Skeletal muscle satellite cell (primary cell): ENCODE data around the gene CYS1.
"Not testable (repeated sequence)": the region's sequence is repeated elsewhere in the genome, so short reads cannot be mapped to it uniquely, and the experiment has no call there.

Experiments
- H3K27me3 ChIP-seq: 2 replicates; pipeline ENCODE4 v1.7.0; 2013; ENCODE audit warnings: low read length; ENCODE audit not compliant: control insufficient read depth, insufficient read depth
- H3K36me3 ChIP-seq: 2 replicates; pipeline ENCODE4 v1.7.0; 2013; ENCODE audit warnings: mild to moderate bottlenecking, control low read depth, low read length; ENCODE audit not compliant: insufficient read depth
- H3K4me1 ChIP-seq: 2 replicates; pipeline ENCODE4 v1.7.0; 2013; ENCODE audit warnings: low read length; ENCODE audit not compliant: control insufficient read depth, insufficient read depth
- H3K4me2 ChIP-seq: 2 replicates; pipeline ENCODE4 v1.7.0; 2013; ENCODE audit warnings: mild to moderate bottlenecking, low read length
- H3K4me3 ChIP-seq: 2 replicates; pipeline ENCODE4 v1.7.0; 2013; ENCODE audit warnings: low read length
- H3K9ac ChIP-seq: 2 replicates; pipeline ENCODE4 v1.7.0; 2013; ENCODE audit warnings: mild to moderate bottlenecking, low read depth, low read length, moderate library complexity
- H3K9me3 ChIP-seq: replicated peaks from 2 replicates; pipeline ENCODE4 v1.7.0; 2013; ENCODE audit warnings: mild to moderate bottlenecking, control low read depth, low read length

CYS1 gene

GRCh38 chr2:10031886-10032745, 48.1 kb downstream of the CYS1 start:
- no peaks in the 10 kb centered on the region for H3K36me3 ChIP-seq
- H3K4me2 ChIP-seq, result no peak overlapping the region
- no peak overlapping the region for H3K4me3 ChIP-seq
- H3K9me3 ChIP-seq, result no peaks in the 10 kb centered on the region
- H3K9ac ChIP-seq, result no peak overlapping the region
- H3K27me3 ChIP-seq, result no peaks in the 10 kb centered on the region
- peaks cover 15% of the 10 kb centered on the region for H3K4me1 ChIP-seq

GRCh38 chr2:10030798-10031197, 49.4 kb downstream of the CYS1 start:
- not testable (repeated sequence) for H3K4me2 ChIP-seq, H3K4me3 ChIP-seq, H3K27me3 ChIP-seq, H3K9ac ChIP-seq, H3K9me3 ChIP-seq, H3K4me1 ChIP-seq, H3K36me3 ChIP-seq

GRCh38 chr2:10030311-10030736, 49.9 kb downstream of the CYS1 start:
- Histone ChIP-seq H3K9ac (no peak overlapping the region), H3K27me3 (no peaks in the 10 kb centered on the region), H3K9me3 (no peaks in the 10 kb centered on the region), H3K36me3 (no peaks in the 10 kb centered on the region), H3K4me1 (no peaks in the 10 kb centered on the region), H3K4me3 (no peak overlapping the region), H3K4me2 (no peak overlapping the region)

- no peaks in the 10 kb centered on the region for H3K9me3 ChIP-seq
- H3K4me2 ChIP-seq, result no peak overlapping the region
- no peak overlapping the region for H3K4me3 ChIP-seq
- H3K27me3 ChIP-seq, result no peaks in the 10 kb centered on the region
- no peaks in the 10 kb centered on the region for H3K4me1 ChIP-seq
- H3K36me3 ChIP-seq, result no peaks in the 10 kb centered on the region
- H3K9ac ChIP-seq, result no peak overlapping the region
Observed at GRCh38 chr2:10029875-10030223, 50.4 kb downstream of the CYS1 start.

- Histone ChIP-seq H3K9ac (no peak overlapping the region), H3K4me3 (no peak overlapping the region)
Observed at GRCh38 chr2:10028988-10029874, 51.0 kb downstream of the CYS1 start.

GRCh38 chr2:10028407-10028987, 51.7 kb downstream of the CYS1 start:
- no peak overlapping the region for H3K9ac ChIP-seq
- no peaks in the 10 kb centered on the region for H3K4me1 ChIP-seq
- no peaks in the 10 kb centered on the region for H3K36me3 ChIP-seq
- H3K4me2 ChIP-seq, result no peak overlapping the region
- no peak overlapping the region for H3K4me3 ChIP-seq
- H3K27me3 ChIP-seq, result no peaks in the 10 kb centered on the region
- H3K9me3 ChIP-seq, result no peaks in the 10 kb centered on the region

More at GRCh38 chr2:10028988-10029874, 51.0 kb downstream of the CYS1 start:
- H3K4me1 ChIP-seq, result no peaks in the 10 kb centered on the region
- H3K36me3 ChIP-seq, result no peaks in the 10 kb centered on the region
- H3K4me2 ChIP-seq, result no peak overlapping the region
- H3K9me3 ChIP-seq, result no peaks in the 10 kb centered on the region
- H3K27me3 ChIP-seq, result no peaks in the 10 kb centered on the region

GRCh38 chr2:10027660-10028330, 52.4 kb downstream of the CYS1 start:
- Histone ChIP-seq H3K9me3 (no peaks in the 10 kb centered on the region), H3K27me3 (peaks cover 6% of the 10 kb centered on the region), H3K36me3 (no peaks in the 10 kb centered on the region), H3K4me1 (no peaks in the 10 kb centered on the region), H3K4me2 (no peak overlapping the region), H3K9ac (no peak overlapping the region), H3K4me3 (no peak overlapping the region)

GRCh38 chr2:10026940-10027569, 53.2 kb downstream of the CYS1 start:
- Histone ChIP-seq H3K27me3 (peaks cover 11% of the 10 kb centered on the region), H3K4me3 (no peak overlapping the region), H3K9ac (no peak overlapping the region), H3K4me2 (no peak overlapping the region), H3K36me3 (no peaks in the 10 kb centered on the region), H3K9me3 (no peaks in the 10 kb centered on the region), H3K4me1 (no peaks in the 10 kb centered on the region)

- no peaks in the 10 kb centered on the region for H3K9me3 ChIP-seq
- no peak overlapping the region for H3K4me2 ChIP-seq
- peaks cover 28% of the 10 kb centered on the region for H3K27me3 ChIP-seq
- no peak overlapping the region for H3K9ac ChIP-seq
- H3K4me1 ChIP-seq, result no peaks in the 10 kb centered on the region
- H3K36me3 ChIP-seq, result no peaks in the 10 kb centered on the region
- no peak overlapping the region for H3K4me3 ChIP-seq
Observed at GRCh38 chr2:10022966-10023662, 57.1 kb downstream of the CYS1 start.

- H3K4me3 ChIP-seq, result no peak overlapping the region
- no peaks in the 10 kb centered on the region for H3K4me1 ChIP-seq
- no peak overlapping the region for H3K4me2 ChIP-seq
- no peak overlapping the region for H3K9ac ChIP-seq
- peaks cover 2% of the 10 kb centered on the region for H3K9me3 ChIP-seq
- H3K27me3 ChIP-seq, result peaks cover 33% of the 10 kb centered on the region
- no peaks in the 10 kb centered on the region for H3K36me3 ChIP-seq
Observed at GRCh38 chr2:10022445-10022844, 57.8 kb downstream of the CYS1 start.
